HG02981 (cell line): Measurements from ENCODE around the gene TH.

Experiments
- ATAC-seq: cut with Tn5 transposase; IDR thresholded peaks from one replicate; pipeline ENCODE4 v1.9.1; 2021; ENCODE audit warnings: mild to moderate bottlenecking, moderate library complexity; ENCODE audit not compliant: unreplicated experiment

TH gene

GRCh38 chr11:2171591-2172003, at the start of gene TH:
Gene TH (minus strand): TSS chr11:2171815. CDS start chr11:2171786, 29 bp downstream.
- no peak for ATAC-seq

- ATAC-seq = no peak
Measured at GRCh38 chr11:2221024-2221423, 49.4 kb upstream of the TH start.

GRCh38 chr11:2220173-2220771, 48.7 kb upstream of the TH start:
- no peak for ATAC-seq

GRCh38 chr11:2219318-2220017, 47.9 kb upstream of the TH start:
- ATAC-seq = no peak

GRCh38 chr11:2218031-2218633, 46.5 kb upstream of the TH start:
- ATAC-seq = no peak

GRCh38 chr11:2217211-2218030, 45.8 kb upstream of the TH start:
- no peak for ATAC-seq

- no peak for ATAC-seq
Measured at GRCh38 chr11:2216400-2217064, 44.9 kb upstream of the TH start.

- no peak for ATAC-seq
Measured at GRCh38 chr11:2215561-2216399, 44.2 kb upstream of the TH start.

- ATAC-seq = no peak
Measured at GRCh38 chr11:2215230-2215560, 43.6 kb upstream of the TH start.

GRCh38 chr11:2214527-2215229, 43.1 kb upstream of the TH start:
- no peak for ATAC-seq

GRCh38 chr11:2213890-2214526, 42.4 kb upstream of the TH start:
- ATAC-seq = no peak

- no peak for ATAC-seq
Measured at GRCh38 chr11:2213384-2213842, 41.8 kb upstream of the TH start.

GRCh38 chr11:2212411-2213251, 41.0 kb upstream of the TH start:
- ATAC-seq = no peak

GRCh38 chr11:2211113-2211971, 39.7 kb upstream of the TH start:
- ATAC-seq = no peak

GRCh38 chr11:2210366-2211112, 38.9 kb upstream of the TH start:
- ATAC-seq = no peak

GRCh38 chr11:2209900-2210321, 38.3 kb upstream of the TH start:
- no peak for ATAC-seq
